Mesenteric fat pad (tissue), 1 donor: ENCODE results near the gene LTBP2. TPM values are rescaled to one million over a fixed set of nuclear protein-coding genes. Genes with fewer than 3 reads are reported as not detected.
A peak's percentile ranks its signal among the peaks of the same experiment; 100 is the strongest.

Experiments used
- DNase-seq: peaks from one replicate; pipeline ENCODE4 v3.0.0-alpha.2; 2020; ENCODE audit warnings: low spot score
- total RNA-seq: library from RNA; stranded (reverse); fragmentation: NEBNext Ultra II Directional; extraction: Animal tissue kit (Norgen Biotek cat#: 25700); gene quantifications from one replicate; pipeline ENCODE4 v1.2.1, GENCODE V29; 2021
- donor health status: DM: yes; HTN: yes; CAD: no.

Gene LTBP2
- total RNA-seq, 1 donor from 2014 or later, result 58.2 TPM

DNA sequence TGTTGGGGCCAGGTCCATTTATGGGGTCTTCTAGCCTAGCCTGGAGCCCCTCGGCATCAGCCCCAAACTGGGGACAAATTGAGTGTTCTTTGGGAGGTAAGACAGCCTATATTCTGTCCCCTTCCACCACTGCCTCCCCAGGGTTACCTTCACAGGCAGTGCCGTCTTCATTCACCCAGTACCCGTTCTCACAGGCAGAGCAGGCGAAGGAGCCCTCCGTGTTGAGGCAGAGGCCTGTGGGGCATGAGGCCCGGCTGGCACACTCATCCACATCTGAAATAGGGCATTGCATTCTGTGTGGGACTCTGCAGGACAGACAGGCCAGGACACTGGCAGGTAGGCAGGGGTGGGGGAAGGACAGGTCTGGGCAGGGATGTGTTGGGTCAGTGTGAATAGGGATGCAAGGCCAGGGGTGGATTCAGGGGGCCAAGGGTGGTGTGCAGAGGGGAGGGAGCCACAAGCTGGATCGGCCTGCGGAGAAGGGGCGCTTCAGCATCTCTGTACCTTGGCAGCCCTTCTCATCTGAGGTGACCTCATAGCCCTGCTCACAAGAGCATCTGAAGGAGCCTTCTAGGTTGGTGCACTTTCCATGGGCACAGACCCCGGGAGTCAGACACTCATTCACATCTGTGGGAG, 102.3 kb downstream of the LTBP2 start:
- DNase-seq, result peak; percentile 84

DNA sequence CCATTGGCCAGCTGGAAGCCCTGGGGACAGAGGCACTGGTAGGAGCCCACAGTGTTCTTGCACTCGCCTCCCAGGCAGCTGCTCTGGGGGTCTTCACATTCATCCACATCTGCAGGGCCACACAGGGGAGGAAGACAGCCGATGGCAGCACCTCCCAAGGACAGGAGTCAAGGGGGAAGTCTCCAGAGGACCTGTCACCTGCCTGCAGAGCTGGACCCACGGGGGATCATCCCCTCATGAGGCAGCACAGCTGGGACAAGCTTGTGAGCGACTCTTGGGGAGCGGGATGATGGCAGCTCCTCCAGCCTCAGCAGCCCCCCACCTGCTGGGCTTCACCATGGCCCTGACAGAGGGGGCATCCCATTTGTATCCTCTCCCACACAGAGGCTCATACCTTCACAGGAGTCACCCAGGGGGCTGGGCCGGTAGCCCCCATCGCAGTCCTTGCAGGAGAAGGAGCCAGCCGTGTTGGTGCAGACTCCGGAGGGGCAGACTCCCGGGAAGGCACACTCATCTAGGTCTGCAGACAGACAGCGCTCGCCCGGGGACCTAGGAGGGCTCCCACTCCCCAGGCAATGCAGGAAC, 103.1 kb downstream of the LTBP2 start:
- DNase-seq, result peak; percentile 87

DNA sequence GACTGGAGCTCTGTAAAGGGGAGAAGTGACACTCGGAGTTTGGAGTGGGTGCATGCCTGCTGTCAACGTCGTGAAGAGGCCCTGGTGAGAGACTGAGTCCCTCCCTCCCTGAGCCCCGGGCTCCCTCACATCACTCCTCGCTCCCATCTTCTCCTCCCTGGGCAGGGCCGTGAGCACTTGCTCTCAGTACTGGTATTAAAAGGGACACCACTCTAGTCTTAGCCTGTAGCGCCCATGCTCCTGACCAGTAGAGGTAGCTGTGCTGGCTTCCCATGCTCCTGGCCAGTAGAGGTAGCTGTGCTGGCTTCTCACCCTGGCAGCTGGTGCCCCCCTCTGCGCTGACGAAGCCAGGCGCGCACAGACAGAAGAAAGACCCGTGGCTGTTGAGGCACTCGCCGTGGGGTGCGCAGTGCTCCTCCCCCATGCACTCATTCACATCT, 103.7 kb downstream of the LTBP2 start:
- peak; percentile 82 for DNase-seq

DNA sequence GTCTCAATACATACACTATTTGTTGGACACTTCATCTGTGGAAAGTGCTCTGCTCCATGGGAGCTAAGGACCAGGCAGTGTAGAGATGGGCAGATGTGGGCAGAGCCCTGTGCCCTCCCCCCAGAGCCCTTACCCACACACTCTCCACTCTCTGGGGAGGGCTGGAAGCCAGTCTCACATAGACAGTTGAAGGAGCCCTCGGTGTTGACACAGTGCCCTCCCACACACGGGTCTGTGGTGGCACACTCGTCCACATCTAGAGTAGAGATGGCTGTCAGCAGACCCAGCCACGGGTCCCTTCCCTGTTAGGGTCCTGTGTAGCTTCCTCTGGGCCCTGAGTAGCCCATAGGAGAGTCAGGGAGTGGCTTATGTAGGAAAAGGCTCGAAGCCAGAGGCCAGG, 104.2 kb downstream of the LTBP2 start:
- DNase-seq, result no peak

DNA sequence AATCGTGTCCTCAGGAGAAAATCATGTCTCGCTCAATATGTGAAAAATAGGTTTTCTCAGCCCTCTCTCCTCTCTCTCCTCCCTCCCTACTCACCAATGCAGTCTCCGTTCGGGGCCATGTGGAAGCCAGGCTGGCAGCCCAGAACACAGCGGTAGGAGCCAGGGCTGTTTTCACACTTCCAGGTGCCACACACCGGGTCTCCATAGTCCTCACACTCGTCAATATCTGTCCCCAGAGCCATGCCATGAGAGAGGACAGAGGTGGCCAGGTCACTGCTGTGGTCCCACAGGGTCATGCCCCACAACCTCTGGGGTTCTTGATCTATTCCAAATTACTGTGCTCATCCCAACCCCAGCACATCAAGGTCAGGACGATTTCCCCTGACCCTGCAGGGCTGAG, 105.0 kb downstream of the LTBP2 start:
- DNase-seq, result peak; percentile 62

DNA sequence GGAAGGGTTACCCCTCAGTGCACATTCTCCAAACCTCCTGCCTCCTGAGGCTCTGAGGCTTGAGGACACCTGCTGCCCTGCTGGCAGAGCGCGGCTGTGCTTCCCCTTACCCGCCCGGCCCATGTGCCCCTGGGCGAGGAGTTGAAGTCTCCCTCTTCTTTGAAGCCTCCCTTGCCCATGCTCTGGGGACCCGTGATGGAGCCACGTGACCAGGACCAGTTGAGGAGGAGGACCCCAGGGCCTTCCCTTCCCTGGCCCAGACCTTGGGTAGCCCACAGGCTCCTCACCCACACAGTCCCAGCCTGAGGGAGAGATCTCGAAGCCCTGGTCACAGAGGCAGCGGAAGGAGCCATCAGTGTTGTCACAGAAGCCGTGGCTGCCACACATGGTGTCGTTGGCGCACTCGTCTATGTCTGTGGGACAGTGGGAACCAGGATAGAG, 105.6 kb downstream of the LTBP2 start:
- peak; percentile 49 for DNase-seq

DNA sequence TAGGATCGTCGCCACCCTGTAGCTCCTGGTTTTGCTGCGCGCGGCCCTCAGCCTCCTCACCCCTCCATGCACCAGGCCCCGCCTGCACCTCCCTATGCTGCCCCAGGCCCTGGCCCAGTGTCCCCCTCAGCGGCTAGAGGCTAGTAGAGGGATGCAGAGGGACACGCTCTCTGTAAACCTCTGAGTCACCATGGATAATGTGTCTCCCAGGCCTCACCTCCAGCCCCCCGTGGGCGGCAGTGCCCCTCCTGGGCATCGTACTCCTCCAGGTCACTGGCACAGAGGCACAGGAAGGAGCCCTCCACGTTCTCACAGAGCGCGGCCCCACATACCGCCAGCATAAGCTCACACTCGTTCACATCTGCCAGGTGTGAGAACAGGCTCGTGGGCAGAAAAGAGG, 106.2 kb downstream of the LTBP2 start:
- DNase-seq, result peak; percentile 85

DNA sequence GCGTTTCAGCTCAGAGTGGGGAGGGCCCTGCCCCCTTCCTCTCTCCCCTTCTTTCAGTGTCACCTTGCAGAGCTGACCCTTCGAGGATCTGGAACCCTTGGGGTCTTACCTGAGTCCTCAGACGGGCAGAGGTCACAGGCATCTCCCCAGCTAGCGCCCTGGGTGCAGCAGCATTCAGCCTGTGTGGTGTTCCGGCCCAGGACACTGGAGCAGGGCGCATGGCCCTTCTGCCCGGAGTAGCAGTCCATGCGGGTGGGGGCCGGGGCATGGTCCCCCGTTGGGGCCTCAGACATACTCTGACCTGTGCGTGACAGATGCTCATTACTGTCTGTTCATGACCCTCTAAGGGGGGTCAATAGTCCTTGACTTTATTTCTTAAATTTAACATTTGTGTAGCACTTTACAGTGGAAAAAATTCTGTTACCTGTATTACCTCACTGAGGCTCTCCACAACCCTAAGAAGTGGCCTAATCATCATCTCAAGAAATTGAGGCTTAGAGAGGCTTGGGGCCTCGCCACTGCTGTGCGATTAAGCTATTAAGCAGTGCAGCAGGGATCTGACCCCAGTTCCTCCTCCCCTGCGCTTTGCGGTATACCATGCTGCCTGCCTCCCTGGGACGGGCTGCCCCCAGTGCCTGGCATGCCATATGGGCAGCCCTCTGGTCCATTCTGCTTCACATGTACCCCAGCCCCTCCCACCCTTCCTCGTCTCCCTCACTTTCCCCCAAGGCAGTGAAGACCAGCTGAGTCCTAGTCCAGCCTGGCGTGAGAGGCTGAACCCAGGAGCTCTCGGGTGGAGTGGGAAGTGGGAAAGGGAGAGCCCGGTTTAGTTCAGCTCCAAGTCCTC, 106.9 kb downstream of the LTBP2 start:
- DNase-seq, result peak; percentile 53

DNA sequence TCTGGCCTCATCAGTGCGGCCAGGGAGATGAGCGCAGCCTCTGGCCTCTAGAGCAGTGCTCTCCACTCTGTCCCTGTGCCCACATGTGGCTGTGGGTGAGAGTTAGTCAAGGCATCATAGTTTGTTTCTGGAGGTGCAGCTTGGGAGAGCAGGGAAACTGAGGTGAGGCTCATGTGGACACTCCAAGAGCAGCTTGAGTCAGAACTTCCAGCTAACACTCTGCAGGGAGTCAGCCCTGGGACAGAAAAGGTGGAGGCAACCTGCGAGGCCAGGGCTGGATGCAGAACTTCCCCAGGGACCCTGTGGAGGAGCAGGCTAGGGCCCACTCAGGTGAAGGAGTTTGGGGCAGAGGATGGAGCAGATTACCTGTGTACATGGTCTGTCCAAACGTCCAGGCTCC, 107.6 kb downstream of the LTBP2 start:
- peak; percentile 71 for DNase-seq

DNA sequence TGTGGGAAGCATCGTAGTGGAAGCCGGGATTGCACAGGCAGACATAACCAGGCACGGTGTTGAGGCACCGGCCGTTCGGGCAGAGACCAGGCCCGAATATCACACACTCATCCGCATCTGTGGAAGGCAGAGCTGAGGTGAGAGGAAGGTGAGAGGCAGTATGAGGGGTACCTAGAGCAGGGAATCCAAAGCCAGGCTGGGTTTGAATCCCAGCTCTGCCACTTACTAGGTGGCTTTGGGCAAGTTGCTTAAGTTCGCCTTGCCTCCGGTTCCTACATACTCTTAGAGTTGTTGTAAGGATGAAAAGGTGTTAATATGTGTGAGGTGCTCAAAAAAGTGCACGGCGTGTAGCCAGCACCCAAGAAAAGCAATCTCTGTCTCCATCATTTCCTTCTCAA, 108.1 kb downstream of the LTBP2 start:
- DNase-seq, result no peak

DNA sequence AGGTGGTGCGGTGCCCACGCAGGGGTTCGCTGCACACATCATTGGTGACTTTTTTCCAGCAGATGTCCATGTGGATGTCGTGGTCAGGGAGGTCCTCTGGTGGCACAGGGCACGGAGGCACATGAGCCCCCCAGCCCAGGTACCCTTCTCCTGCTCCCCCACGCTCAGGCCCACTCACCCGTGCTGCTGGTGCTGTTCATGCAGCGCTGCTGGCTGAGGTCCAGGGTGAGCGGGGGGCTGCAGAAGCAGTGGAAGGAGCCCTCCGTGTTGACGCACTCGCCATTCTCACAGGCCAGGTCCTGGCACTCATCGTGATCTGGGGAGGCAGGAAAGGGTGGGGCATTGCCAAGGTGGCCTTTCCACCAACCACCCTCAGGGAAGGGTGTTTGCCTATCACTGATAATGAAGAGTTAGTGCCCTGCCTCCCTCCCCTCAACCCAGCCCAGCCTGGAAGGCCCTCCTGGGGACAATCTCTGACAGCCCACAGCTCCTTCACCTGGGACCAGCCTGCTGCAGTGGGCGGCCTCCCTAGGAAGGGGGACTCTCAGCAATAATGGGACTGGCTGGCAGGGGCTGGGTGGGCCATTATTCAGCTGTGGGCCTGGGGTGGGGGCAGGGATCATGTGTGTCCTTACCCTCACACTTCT, 108.6 kb downstream of the LTBP2 start:
- DNase-seq, result no peak

DNA sequence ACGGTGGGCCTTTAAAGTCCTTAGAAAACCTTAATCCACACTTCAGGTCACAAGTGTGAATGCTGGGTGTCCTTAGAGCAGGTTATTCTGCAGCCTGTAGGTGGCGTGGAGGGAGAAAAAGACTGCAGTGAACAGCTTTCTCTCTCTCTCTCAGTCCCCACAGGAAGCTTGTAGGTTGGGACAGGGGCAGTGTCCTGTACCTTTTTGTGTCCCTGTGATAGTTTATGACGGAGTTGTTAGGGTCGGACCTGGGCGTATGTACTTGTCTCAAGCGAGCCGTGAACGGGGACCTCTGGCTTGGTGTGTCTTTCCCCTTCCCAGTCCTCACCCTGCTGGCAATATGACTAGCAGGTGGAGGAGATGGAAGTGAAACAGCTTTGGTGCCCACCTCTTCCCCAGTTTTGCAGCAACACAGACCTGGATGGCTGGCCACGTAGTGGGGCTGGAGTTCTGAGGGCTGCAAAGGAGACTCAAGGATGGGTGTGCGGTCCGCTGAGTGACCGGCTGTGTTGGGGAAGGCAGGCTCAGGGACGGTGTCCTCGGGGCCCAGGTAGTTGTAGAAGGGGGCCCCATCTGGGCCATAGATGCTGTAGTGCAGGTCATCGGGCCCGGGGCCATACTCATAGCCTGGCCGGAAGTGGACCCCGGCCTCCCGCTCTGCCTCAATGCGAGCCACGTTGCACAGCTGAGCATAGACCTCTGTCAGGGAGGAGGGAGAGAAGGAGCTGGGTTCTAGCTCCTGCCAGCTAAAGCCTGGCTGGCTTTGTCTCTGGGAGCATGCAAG, 109.6 kb downstream of the LTBP2 start:
- no peak for DNase-seq

DNA sequence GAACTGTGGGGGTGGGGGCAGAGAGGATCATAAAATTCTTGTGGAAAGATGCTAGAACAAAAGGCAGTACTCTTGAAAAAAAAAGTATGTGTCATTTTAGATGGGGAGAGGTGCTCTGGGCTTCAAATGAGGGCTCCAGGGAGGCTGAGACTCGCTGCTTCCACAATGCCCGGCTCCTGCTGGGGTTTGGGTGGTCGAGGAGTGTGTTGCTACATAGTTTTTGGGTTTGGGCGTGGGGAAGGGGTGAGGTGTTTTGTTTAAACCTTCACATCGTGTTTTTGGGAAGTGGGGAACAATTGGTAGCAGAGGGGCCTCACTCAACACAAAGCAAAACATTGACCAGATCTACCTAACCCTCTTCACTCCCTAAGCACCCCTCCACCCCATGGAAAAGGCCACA, 110.3 kb downstream of the LTBP2 start:
- no peak for DNase-seq

DNA sequence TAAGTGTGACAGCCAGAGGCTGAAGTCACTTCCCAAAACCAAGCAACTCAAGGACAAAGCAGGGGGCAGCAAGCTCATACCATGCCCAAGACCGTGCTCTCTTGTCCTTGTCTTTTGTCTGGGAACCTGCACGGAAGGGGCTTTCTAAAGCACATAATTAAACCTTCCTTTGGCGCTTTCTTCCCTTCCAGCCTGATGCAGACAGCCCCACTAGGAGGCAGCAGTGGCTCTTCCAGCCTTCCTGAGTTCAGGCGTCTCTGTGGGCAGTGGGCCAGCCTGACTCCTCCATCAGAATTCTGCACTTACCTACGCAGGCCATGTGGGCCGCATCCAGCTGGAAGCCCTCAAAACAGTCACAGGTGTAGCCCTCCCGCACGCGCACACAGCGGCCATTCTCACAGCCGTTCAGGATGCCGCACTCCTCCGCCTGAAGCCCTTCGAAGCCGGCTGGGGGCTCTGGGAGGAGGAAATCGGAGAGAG, 110.9 kb downstream of the LTBP2 start:
- DNase-seq, result no peak

DNA sequence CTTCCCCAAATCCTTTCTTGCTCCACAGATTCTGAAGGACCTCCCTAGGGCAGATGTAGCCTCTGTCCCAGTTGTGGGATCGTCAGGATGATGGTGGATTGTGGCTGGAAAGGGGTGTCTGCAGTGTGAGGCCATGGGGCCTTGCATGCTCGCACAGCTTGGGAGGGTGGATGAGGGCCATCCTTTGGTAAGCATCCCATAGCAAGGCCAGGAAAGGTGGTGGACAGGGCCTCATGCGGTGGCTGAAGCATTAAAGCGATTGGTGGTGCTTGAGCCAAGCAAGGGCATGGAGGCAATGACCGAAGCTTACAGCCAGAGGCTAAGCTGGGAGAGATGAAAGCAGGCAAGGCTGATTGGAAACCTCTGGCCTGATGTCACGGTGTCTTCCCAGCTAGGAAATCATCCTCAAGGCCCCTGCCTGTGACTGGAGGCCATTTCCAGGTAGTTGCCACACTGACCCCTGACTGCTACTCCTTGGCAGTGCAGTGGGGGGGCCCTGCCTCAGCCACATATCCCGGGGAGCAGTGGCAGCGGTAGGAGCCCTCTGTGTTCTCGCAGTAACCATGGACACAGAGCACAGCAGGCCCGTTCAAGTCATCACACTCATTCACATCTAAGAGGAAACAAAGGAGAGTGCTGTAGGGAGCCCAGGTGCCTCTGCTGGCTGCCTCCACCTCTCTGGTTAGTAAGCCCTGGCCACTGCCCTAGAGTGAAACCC, 111.5 kb downstream of the LTBP2 start:
- DNase-seq, result no peak

DNA sequence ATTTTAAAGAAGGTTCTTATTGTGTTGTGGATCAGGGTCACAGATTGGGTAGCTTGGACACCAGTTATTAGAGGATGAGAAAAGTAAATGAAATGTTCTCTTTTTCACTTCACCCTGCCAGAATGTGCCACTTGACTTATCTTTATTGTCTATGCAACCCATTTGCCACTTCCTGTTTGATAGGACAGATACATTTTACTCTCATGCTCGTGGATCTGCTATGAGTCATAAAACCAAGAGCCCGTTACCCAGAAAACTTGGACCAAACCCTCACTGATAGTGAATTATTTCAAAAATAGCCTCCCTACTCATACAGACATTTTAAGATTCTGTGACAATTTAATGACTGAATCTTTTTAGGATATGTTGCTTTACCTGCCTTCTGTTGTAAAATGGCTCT, 116.7 kb downstream of the LTBP2 start:
- DNase-seq, result no peak

DNA sequence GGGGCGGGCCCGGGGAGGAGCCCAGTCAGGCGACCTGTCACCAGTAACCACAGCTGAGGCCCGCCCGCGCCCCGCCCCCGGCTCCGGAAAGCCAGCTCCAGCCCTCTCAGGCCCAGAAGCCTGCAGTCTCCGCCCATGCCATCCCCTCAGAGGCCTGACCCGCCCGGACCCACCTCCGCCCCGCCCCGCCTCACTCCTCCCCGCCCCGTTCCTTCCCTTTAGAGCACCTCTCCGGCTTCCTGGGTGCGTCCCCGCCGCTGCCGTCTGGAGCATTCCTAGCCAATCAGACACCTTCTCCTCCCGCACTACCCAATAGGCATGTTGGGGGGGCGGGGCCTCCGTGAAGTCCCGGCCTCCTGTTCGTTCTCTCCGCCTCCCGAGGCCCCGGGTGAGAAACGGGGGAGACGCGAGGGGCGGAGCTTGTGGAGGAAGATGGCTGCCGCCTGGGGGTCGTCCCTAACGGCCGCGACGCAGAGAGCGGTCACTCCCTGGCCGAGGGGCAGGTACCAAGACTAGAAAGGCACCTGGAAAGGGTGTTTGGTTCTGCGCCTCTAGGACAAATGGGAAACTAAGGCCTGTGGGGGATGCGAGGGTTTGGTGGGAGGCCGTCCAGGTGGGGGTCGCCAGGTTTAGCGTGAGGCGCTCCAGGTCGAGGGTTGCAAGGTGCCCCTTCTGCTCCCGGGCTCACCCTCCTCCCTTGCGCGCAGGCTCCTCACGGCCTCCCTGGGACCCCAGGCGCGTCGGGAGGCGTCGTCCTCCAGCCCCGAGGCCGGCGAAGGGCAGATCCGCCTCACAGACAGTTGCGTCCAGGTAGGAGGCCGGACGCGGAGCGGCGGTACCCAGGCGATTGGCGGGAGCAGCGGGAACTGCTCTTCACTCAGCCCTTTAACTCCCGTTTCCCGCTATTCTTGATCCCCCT, 118.4 kb downstream of the LTBP2 start, which contains the start of gene ISCA2:
Gene ISCA2, plus strand, starts transcription at position 423 of the 919 bp plus-strand sequence. Its CDS starts 10 bp downstream, at position 433.
- peak; percentile 100 for DNase-seq

DNA sequence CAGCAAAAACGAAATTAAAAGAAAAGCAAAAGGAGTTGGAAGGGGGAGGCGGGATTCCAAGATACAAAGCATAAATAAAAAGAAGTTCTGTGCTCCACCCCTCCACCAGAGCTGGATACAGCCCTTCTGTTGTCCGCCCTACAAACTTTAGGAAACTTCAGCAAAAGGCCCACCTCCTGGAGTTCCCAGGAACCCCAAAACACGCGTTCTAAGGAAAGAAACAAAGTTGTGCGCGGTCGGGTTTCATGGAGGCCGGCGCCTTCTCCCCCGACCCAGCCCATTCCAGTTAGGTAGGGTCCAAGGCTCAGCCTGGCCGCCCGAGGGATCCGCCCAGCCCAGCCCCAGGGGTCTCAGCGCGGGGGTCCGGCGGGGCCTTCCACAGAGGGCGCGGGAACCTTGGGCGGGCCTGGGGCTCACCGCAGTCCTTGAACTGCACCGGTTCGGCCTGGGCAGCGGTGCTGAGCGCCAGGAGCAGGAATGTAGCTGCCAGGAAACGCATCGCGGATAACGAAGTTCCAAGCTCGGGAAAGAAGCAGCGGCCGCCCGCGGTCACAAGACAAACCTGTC, 119.2 kb downstream of the LTBP2 start, which contains the start of gene NPC2:
Gene NPC2, minus strand, starts transcription at position 530 of the 567 bp plus-strand sequence. Its CDS starts 31 bp downstream, at position 499.
- no peak for DNase-seq
